ENCODE results near the gene PGAP3. TPM values are rescaled to one million over a fixed set of nuclear protein-coding genes. Genes with fewer than 3 reads are reported as not detected.
A peak's percentile ranks its signal among the peaks of the same experiment; 100 is the strongest.

PGAP3 gene
- total and polyA plus RNA-seq, 2 of the 4 experiments (the other 2 are of a cell fraction) = 4.3 to 9.8 TPM

- peaks cover 15 to 24% of the 10 kb centered on the region in 2 experiments for H3K79me1 ChIP-seq (ENCODE audit: low read depth in 1 of 2, low read length in 2 of 2)
- no peak overlapping the region for H3K9ac ChIP-seq (ENCODE audit: low read depth, low read length)
- H4K91ac ChIP-seq (ENCODE audit: insufficient read depth, low read depth, low read length) = no peak overlapping the region
- H3K9me3 ChIP-seq (ENCODE audit: control insufficient read depth, insufficient read depth, low read length) = no peaks in the 10 kb centered on the region
- H3K4me3 ChIP-seq (ENCODE audit: insufficient read depth, low read depth, low read length) = no peak overlapping the region
- 60% methylated on average over 3 of the region's 8 CpGs; no CpG with 5 or more reads in 1 of the 2 experiments for WGBS, 2 experiments (ENCODE audit: extremely low coverage in 2 of 2, insufficient read length in 1 of 2)
- H3K9me1 ChIP-seq (ENCODE audit: insufficient read depth, low read length) = peaks cover 17% of the 10 kb centered on the region
- no peak overlapping the region for H3K56ac ChIP-seq (ENCODE audit: extremely low read depth, insufficient read depth, low read length)
- no peak overlapping the region for H3K4ac ChIP-seq (ENCODE audit: low read depth, low read length)
- H3K27ac ChIP-seq (ENCODE audit: insufficient read depth, low read length) = no peak overlapping the region
- no peaks in the 10 kb centered on the region for H3K36me3 ChIP-seq (ENCODE audit: control insufficient read depth, insufficient read depth, low read length)
- H2AK9ac ChIP-seq (replicated peaks; ENCODE audit: low read depth, low read length, poor library complexity) = no peak overlapping the region
- DNase-seq (no peak), ATAC-seq (ENCODE audit: low read depth) (no peak)
- in situ Hi-C loops (cut with MboI; ENCODE audit: low sequenced_read_pairs) = no loop called here
- H4K5ac ChIP-seq (ENCODE audit: low read depth, low read length) = no peak overlapping the region
- H2BK15ac ChIP-seq (ENCODE audit: low read depth, low read length) = no peak overlapping the region
- peaks cover 39% of the 10 kb centered on the region for H3K27me3 ChIP-seq (ENCODE audit: control insufficient read depth, insufficient read depth, low read length)
- H3K4me1 ChIP-seq (ENCODE audit: control insufficient read depth, insufficient read depth, low read length) = peaks cover 15% of the 10 kb centered on the region
- no peak overlapping the region for H4K8ac ChIP-seq (ENCODE audit: low read depth in 2 of 2, low read length in 2 of 2)
- no peak overlapping the region for H3K4me2 ChIP-seq (ENCODE audit: low read depth, low read length)
- no peak overlapping the region for H2AK5ac ChIP-seq (ENCODE audit: low read depth, low read length)
- ChIA-PET CTCF (interaction anchor here (1.3 to 2.5 kb wide), 3 partner anchors 10 to 35 kb away, joined by 3 to 9 read pairs (median 8); partner anchors contain the start of gene PNMT), POLR2A (ENCODE audit: unreplicated experiment) (no interaction called here)
- H2BK20ac ChIP-seq (ENCODE audit: low read depth, low read length) = no peak overlapping the region
- no peak overlapping the region for H2BK120ac ChIP-seq (ENCODE audit: low read depth, low read length)
- no peak overlapping the region for H3K14ac ChIP-seq (replicated peaks; ENCODE audit: low read depth, low read length)
- no peak overlapping the region for H2BK5ac ChIP-seq (ENCODE audit: low read depth, low read length, poor library complexity, severe bottlenecking)
- H4K20me1 ChIP-seq (ENCODE audit: insufficient read depth, low read length) = no peaks in the 10 kb centered on the region; the same call in 1 of the 2 replicates
- dilution Hi-C loops (cut with HindIII; ENCODE audit: low sequenced_read_pairs, unreplicated experiment) = no loop called here
- no TSS peak for BruUV-seq (replicated peaks)
- intact Hi-C loops (cut with micrococcal nuclease) = no loop called here
- no peak overlapping the region for H3K23ac ChIP-seq (ENCODE audit: low read depth, low read length)
- H3K18ac ChIP-seq (ENCODE audit: low read depth, low read length) = no peak overlapping the region
- peak overlapping the region; percentile 41 for H2AFZ ChIP-seq (replicated peaks; ENCODE audit: low read length, poor library complexity)
- TF ChIP-seq BHLHE40 (IDR thresholded peaks at IDR 0.05; ENCODE audit: low read depth, low read length) = no peak
- no peak for TF ChIP-seq MAFK (IDR thresholded peaks at IDR 0.05; ENCODE audit: low read depth, low read length)
- TF ChIP-seq POLR2A (IDR thresholded peaks at IDR 0.05; ENCODE audit: low read depth, low read length) = no peak
- TF ChIP-seq RCOR1 (IDR thresholded peaks at IDR 0.05; ENCODE audit: insufficient replicate concordance, low read length) = no peak
These were observed 54.2 kb downstream of the PGAP3 start for GRCh38 chr17:39633570-39634183.

Data from IMR-90 (cell line).